Smooth muscle cell (in vitro differentiated cells): Measurements from ENCODE around the gene C9orf153. TPM values are rescaled to one million over a fixed set of nuclear protein-coding genes. Genes with fewer than 3 reads are reported as not detected.

Source experiments
- DNase-seq: peaks from one replicate; lab custom pipeline; 2025; ENCODE audit not compliant: unreplicated experiment; lab: John Stamatoyannopoulos, UW
- H2AFZ ChIP-seq: fragments of 200-600 bp; sonication (generic); 2 replicates; pipeline ENCODE4 v1.6.0; 2016; ENCODE audit warnings: antibody characterized with exemption, low read depth, mild to moderate bottlenecking
- H3F3A ChIP-seq: fragments of 200-600 bp; sonication (generic); 2 replicates; pipeline ENCODE4 v1.6.0; 2017; ENCODE audit warnings: antibody characterized with exemption, low read depth
- H3K27ac ChIP-seq: fragments of 200-600 bp; sonication (generic); 2 replicates; pipeline ENCODE4 v1.5.1; 2016; ENCODE audit warnings: low read depth, mild to moderate bottlenecking
- H3K27me3 ChIP-seq: fragments of 200-600 bp; sonication (generic); 2 replicates; pipeline ENCODE4 v1.6.1; 2016; ENCODE audit warnings: low read depth, mild to moderate bottlenecking
- H3K36me3 ChIP-seq: fragments of 200-600 bp; sonication (generic); 2 replicates; pipeline ENCODE4 v1.5.1; 2016; ENCODE audit warnings: low read depth
- H3K4me1 ChIP-seq: fragments of 200-600 bp; sonication (generic); 2 replicates; pipeline ENCODE4 v1.5.1; 2016; ENCODE audit warnings: low read depth
- H3K4me2 ChIP-seq: fragments of 200-600 bp; sonication (generic); 2 replicates; pipeline ENCODE4 v1.6.0; 2016; ENCODE audit warnings: mild to moderate bottlenecking
- H3K4me3 ChIP-seq: fragments of 200-600 bp; sonication (generic); 2 replicates; pipeline ENCODE4 v1.5.1; 2016; ENCODE audit warnings: mild to moderate bottlenecking
- H3K79me2 ChIP-seq: fragments of 200-600 bp; sonication (generic); 2 replicates; pipeline ENCODE4 v1.6.0; 2016; ENCODE audit warnings: low read depth, mild to moderate bottlenecking
- H3K9ac ChIP-seq: fragments of 200-600 bp; sonication (generic); 2 replicates; pipeline ENCODE4 v1.6.0; 2016; ENCODE audit warnings: low read depth
- H3K9me3 ChIP-seq: fragments of 200-600 bp; sonication (generic); replicated peaks from 2 replicates; pipeline ENCODE4 v1.5.1; 2016; ENCODE audit warnings: low read depth
- H4K20me1 ChIP-seq: fragments of 200-600 bp; sonication (generic); 2 replicates; pipeline ENCODE4 v1.6.0; 2016; ENCODE audit warnings: low read depth
- WGBS: methylation state at CpG from one replicate; pipeline ENCODE4 v1.1.7; 2016; ENCODE audit warnings: low lambda C conversion rate; 5-methylcytosine and 5-hydroxymethylcytosine counted together
- polyA plus RNA-seq: library from polyadenylated mRNA; unstranded; fragments of >200 nt; fragmentation: Nextera tagmentation; extraction: Ambion mirVana; gene quantifications from 2 replicates; pipeline ENCODE4 v1.2.1, GENCODE V29; 2016
- total RNA-seq: library from RNA; depleted of rRNA; stranded (reverse); fragments of >200 nt; gene quantifications from 2 replicates; pipeline ENCODE4 v1.2.3, GENCODE V29; 2014
- TF ChIP-seq, protein P1 (sequence below): fragments of 200-600 bp; sonication (generic); IDR thresholded peaks from 2 replicates; pipeline ENCODE4 v1.5.1; 2017; ENCODE audit warnings: borderline replicate concordance, mild to moderate bottlenecking, antibody characterized with exemption; ENCODE audit not compliant: insufficient read depth, poor library complexity, severe bottlenecking

C9orf153 gene
- total and polyA plus RNA-seq, 2 experiments from 2014 or later: 0.63 TPM; not detected in 1

DNA sequence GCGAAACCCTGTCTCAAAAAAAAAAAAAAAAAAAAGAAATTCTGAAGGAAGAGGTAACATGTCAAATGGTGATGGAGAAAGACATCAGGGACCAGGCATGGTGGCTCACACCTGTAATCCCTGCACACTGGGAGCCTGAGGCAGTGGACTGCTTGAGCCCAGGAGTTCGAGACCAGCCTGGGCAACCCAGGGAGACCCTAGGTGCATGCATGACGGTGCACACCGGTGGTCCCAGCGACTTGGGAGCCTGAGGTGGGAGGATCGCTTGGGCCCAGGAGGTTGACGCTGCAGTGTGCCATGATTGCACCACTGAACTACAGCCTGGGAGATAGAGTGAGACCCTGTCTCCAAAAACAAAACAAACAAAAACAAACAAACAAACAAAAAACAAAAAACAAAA lies 21.1 kb upstream of the C9orf153 start:
- H3K9ac ChIP-seq: no peak overlapping the region
- no peaks in the 10 kb centered on the region for H3F3A ChIP-seq
- peaks cover 12% of the 10 kb centered on the region for H3K4me1 ChIP-seq
- no peaks in the 10 kb centered on the region for H3K27me3 ChIP-seq
- H3K4me2 ChIP-seq: no peak overlapping the region
- no peaks in the 10 kb centered on the region for H3K36me3 ChIP-seq
- H3K4me3 ChIP-seq: peak overlapping the region; percentile 89
- no peak overlapping the region for H3K27ac ChIP-seq
- H2AFZ ChIP-seq: no peak overlapping the region
- TF ChIP-seq, protein P1, sequence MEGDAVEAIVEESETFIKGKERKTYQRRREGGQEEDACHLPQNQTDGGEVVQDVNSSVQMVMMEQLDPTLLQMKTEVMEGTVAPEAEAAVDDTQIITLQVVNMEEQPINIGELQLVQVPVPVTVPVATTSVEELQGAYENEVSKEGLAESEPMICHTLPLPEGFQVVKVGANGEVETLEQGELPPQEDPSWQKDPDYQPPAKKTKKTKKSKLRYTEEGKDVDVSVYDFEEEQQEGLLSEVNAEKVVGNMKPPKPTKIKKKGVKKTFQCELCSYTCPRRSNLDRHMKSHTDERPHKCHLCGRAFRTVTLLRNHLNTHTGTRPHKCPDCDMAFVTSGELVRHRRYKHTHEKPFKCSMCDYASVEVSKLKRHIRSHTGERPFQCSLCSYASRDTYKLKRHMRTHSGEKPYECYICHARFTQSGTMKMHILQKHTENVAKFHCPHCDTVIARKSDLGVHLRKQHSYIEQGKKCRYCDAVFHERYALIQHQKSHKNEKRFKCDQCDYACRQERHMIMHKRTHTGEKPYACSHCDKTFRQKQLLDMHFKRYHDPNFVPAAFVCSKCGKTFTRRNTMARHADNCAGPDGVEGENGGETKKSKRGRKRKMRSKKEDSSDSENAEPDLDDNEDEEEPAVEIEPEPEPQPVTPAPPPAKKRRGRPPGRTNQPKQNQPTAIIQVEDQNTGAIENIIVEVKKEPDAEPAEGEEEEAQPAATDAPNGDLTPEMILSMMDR: no peak
- peaks cover 38% of the 10 kb centered on the region for H4K20me1 ChIP-seq
- peaks cover 52% of the 10 kb centered on the region for H3K79me2 ChIP-seq
- H3K9me3 ChIP-seq: no peaks in the 10 kb centered on the region
- no peak for DNase-seq
- whole genome bisulfite sequencing: 94% methylated on average over 7 of the region's 7 CpGs

DNA sequence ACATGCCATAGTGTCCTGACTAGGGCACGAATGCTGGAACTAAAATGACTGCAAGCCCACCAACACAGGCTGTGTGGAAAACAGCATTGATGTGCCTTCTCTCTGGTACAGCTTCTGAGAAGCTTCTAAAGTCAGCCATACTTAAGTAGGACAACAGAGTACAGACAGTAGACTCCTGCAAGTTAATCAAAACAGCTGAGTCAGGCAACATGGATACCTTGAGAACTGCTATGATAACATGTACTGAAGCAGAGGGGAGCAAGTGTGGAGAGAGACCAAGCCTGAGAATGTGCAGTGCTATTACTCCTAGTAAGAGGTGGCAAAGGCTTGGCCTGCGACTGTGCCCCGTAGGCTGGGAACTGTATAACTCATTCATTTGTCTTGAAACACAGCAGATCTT lies 20.4 kb upstream of the C9orf153 start:
- DNase-seq: no peak
- Histone ChIP-seq H3K4me2 (no peak overlapping the region), H3K79me2 (peaks cover 54% of the 10 kb centered on the region), H4K20me1 (peaks cover 45% of the 10 kb centered on the region), H3F3A (no peaks in the 10 kb centered on the region), H3K36me3 (no peaks in the 10 kb centered on the region), H3K9ac (no peak overlapping the region), H3K27ac (no peak overlapping the region), H3K4me3 (no peak overlapping the region), H3K4me1 (peaks cover 12% of the 10 kb centered on the region), H3K9me3 (no peaks in the 10 kb centered on the region), H2AFZ (no peak overlapping the region), H3K27me3 (no peaks in the 10 kb centered on the region)
- 94% methylated on average over 3 of the region's 3 CpGs for WGBS
- TF ChIP-seq, protein P1: no peak

DNA sequence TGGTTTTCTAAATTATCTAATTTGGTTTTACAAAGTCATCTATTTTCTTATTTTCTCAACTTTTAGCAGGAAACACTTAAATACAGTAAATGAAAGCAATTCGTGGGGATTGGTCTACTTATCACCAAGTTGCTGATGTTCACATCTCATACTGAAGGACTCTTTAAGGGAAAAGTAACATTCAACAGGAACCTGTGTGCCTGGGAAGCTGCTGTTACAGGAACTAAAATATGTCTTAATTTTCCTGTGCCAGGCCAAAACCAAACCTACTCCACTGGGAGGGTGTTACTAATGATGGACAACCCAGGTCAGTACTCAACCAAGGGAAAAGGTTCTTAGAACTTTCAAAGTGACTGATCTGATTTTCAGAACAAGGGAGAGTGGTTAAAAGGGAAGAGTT lies 17.6 kb upstream of the C9orf153 start:
- H3K9me3 ChIP-seq: no peaks in the 10 kb centered on the region
- H3K79me2 ChIP-seq: peaks cover 56% of the 10 kb centered on the region
- TF ChIP-seq, protein P1: no peak
- WGBS: 76% methylated on average over 1 of the region's 1 CpG
- DNase-seq: no peak
- H3K27ac ChIP-seq: no peak overlapping the region
- no peak overlapping the region for H2AFZ ChIP-seq
- no peak overlapping the region for H3K9ac ChIP-seq
- peaks cover under 1% of the 10 kb centered on the region for H3K36me3 ChIP-seq
- H3K4me3 ChIP-seq: no peak overlapping the region
- H3K4me1 ChIP-seq: peaks cover 9% of the 10 kb centered on the region
- H3K4me2 ChIP-seq: no peak overlapping the region
- no peaks in the 10 kb centered on the region for H3F3A ChIP-seq
- H3K27me3 ChIP-seq: no peaks in the 10 kb centered on the region
- H4K20me1 ChIP-seq: peaks cover 54% of the 10 kb centered on the region

DNA sequence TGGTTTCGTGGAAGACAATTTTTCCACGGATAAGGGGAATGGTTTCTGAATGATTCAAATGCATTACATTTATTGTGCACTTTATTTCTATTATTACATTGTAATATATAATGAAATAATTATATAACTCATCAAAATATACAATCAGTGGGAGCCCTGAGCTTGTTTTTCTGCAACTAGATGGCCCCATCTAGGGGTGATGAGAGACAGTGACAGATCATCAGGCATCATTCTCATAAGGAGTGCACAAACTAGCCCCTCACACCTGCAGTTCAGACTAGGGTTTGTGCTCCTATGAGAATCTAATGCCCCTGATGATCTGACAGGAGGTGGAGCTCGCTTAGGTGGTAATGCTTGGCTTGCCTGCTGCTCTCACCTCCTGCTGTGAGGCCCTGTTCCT lies 16.5 kb upstream of the C9orf153 start:
- H3K79me2 ChIP-seq: peaks cover 55% of the 10 kb centered on the region
- peaks cover 11% of the 10 kb centered on the region for H3K36me3 ChIP-seq
- H3K9ac ChIP-seq: no peak overlapping the region
- H3F3A ChIP-seq: no peaks in the 10 kb centered on the region
- no peak overlapping the region for H3K4me2 ChIP-seq
- WGBS: 90% methylated on average over 3 of the region's 3 CpGs
- DNase-seq: no peak
- H3K27me3 ChIP-seq: no peaks in the 10 kb centered on the region
- H3K4me3 ChIP-seq: no peak overlapping the region
- H3K4me1 ChIP-seq: peaks cover 3% of the 10 kb centered on the region
- no peaks in the 10 kb centered on the region for H3K9me3 ChIP-seq
- no peak overlapping the region for H3K27ac ChIP-seq
- TF ChIP-seq, protein P1: no peak
- peaks cover 54% of the 10 kb centered on the region for H4K20me1 ChIP-seq
- no peak overlapping the region for H2AFZ ChIP-seq
